T-helper 1 cell (primary cell): ENCODE results near the gene MEG3.
"Not testable (repeated sequence)": the region's sequence is repeated elsewhere in the genome, so short reads cannot be mapped to it uniquely, and the experiment has no call there.

ENCODE experiments used
- DNase-seq, 5 donors: peaks; one replicate each; pipeline ENCODE4 v3.0.0-alpha.2; 2012 to 2020

Gene MEG3

GRCh38 chr14:100789460-100790417 lies 36.2 kb upstream of the MEG3 start:
- DNase-seq: no peak

GRCh38 chr14:100790502-100791347 lies 35.2 kb upstream of the MEG3 start:
- no peak for DNase-seq

GRCh38 chr14:100791348-100791735 lies 34.6 kb upstream of the MEG3 start:
- no peak for DNase-seq

- no peak for DNase-seq
Measured at GRCh38 chr14:100791995-100792394, 33.9 kb upstream of the MEG3 start.

DNA sequence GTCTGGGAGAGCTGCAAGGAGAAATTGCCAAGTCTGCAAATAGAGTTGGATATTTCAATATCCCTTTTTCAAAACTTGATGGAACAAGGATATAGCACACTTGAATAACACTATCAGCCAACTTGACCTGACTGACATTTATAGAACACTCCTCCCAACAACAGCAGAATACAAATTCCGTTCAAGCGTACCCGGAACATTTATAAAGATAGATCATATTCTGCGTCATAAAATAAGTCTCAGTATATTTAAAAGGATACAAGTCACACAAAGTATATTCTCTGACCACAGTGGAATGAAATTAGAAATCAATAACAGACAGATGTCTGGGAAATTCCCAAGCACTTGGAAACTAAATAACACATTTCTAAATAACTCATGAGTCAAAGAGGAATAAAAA lies 29.0 kb upstream of the MEG3 start:
- DNase-seq: no peak

DNA sequence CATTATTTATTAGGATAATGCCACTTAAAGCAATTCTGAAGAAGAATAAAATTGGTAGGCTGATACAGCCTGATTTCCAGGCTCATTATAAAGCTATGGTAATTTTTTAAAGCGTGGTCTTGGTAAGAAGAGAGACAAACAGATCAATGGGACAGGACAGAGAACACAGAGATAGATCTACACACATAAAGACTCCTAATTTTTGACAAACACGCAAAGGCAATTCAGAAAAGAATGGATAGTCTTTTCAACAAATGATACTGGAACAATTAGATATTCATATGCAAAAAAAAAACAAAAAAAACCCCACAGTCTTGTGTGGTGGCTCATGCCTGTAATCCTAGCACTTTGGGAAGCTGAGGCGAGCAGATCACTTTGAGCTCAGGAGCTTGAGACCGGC lies 25.9 kb upstream of the MEG3 start:
- DNase-seq: no peak

- not testable (repeated sequence) for DNase-seq
Measured at GRCh38 chr14:100801433-100801832, 24.5 kb upstream of the MEG3 start.

GRCh38 chr14:100802179-100802578 lies 23.7 kb upstream of the MEG3 start:
- no peak for DNase-seq

GRCh38 chr14:100802766-100803165 lies 23.2 kb upstream of the MEG3 start:
- no peak for DNase-seq

DNA sequence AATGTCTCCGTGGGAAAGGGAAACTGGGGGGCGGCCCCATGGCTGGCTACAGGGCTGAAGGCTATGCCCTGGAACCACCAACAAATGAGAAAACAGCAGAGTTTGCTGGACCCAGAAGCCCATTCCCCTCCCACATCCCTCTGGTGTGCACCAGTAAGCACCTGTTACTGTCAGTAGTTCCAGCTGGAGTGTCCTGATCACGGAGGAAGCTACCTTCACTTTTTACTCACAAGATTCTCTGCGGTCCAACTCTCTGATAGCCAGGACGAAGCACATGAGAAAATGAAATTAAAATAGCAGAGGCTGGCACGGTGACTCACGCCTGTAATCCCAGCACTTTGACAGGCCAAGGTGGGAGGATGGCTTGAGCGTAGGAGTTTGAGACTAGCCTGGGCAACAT lies 22.7 kb upstream of the MEG3 start:
- DNase-seq: no peak

DNA sequence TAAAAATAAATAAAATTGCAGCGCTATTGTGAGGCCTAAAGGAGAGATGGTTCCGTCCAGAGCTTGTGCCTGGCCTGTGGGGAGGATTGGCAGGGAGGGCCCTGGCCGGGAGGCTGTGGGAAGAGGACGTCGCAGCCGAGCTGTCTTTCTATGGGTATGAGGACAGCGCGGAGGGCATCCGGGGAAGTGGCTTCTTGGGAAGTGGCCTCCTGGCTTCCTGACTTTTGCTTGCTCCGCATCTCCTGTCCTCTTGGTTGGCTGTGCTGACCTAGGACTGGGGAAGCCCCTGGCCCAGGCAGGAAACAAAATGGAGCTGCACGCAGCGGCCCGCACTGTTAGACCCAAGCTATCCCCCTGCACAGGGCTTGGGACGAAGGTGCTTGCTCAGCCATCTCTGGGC lies 22.2 kb upstream of the MEG3 start:
- DNase-seq: no peak

GRCh38 chr14:100804138-100804537 lies 21.8 kb upstream of the MEG3 start:
- DNase-seq: no peak

DNA sequence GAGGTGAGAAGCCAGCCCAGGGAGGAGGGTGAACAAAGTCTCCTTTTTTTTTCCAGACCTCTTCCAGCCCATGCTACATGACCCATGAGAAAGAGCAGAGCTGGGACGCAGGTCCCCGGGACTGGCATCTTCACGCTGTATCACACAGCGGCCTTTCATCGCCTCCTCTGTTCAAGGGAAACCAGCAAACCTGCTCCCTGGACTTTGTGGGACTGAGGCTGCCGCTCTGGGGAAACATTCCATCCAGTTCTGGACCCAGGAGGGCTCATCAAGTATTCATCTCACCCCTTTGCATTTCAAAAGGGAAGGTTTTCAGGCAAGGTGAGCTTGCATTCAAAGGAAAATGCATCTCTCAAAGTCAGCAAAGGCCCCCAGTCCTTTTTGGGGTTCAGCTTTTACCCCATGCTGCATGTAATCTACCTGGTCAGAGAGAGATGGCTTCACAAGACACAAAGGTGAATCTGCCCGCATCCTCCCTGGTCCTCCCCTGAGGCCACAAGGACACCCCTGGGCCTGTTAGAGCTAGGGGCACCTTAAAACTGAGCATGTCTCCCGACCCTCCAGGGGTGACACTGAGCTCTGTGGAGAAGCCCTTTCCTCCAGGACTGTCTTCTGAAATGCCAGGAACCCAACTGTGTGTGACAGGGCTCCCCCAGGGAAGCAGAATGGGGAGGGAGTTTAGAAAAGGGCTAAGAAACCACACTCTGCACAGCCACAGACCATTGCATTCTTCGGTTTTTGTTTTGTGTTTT lies 21.2 kb upstream of the MEG3 start:
- no peak for DNase-seq

- no peak for DNase-seq
Measured at GRCh38 chr14:100806386-100806785, 19.5 kb upstream of the MEG3 start.

DNA sequence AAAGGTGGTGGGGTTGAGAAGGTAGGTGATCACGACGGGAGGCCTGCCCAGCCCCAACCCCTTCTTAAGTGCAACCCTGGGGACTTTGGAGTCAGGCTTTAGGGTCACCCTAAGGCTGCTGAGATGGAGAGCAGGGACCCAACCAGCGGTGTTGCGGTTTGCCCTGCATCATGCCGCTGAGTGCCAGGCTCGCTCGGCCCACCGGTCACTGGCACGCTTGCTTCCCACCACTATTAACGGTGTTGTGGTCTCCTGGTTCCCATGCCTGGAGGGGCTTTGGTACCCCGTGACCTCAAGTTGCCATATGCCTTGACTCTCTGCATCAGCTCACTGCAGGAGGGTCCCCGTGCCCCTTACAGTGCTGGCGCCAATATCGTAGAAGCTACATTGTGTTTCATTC lies 18.4 kb upstream of the MEG3 start:
- no peak for DNase-seq

- no peak for DNase-seq
Measured at GRCh38 chr14:100807979-100808734, 17.8 kb upstream of the MEG3 start.

- DNase-seq: no peak
Measured at GRCh38 chr14:100810435-100810834, 15.5 kb upstream of the MEG3 start.

DNA sequence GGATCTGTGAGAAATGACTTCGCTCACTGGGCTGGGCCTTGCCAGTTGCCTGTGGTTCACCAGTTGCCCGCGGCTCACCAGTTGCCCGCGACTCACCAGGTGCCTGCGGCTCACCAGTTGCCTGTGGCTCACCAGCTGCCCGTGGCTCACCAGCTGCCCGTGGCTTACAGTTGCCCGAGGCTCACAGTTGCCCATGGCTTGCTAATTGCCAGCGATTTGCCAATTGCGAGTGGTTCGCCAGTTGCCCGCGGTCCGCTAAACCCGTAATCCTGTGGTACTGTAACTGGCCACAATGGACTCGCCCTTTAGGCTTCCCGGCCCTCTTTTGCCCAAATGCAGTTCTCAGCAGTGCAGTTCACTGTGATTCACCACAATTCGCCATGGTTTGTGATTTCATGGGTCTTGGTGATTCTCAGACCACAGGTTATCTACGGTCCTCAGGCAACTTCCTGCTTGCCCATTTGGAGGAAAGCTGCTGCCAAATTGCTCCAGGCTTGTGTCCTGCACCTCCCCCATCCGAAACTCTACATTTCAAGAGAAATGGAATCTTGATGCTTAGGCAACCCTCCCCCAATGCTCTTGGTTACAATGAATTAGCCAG lies 15.0 kb upstream of the MEG3 start:
- DNase-seq: no peak

- no peak for DNase-seq
Measured at GRCh38 chr14:100813291-100813690, 12.6 kb upstream of the MEG3 start.

DNA sequence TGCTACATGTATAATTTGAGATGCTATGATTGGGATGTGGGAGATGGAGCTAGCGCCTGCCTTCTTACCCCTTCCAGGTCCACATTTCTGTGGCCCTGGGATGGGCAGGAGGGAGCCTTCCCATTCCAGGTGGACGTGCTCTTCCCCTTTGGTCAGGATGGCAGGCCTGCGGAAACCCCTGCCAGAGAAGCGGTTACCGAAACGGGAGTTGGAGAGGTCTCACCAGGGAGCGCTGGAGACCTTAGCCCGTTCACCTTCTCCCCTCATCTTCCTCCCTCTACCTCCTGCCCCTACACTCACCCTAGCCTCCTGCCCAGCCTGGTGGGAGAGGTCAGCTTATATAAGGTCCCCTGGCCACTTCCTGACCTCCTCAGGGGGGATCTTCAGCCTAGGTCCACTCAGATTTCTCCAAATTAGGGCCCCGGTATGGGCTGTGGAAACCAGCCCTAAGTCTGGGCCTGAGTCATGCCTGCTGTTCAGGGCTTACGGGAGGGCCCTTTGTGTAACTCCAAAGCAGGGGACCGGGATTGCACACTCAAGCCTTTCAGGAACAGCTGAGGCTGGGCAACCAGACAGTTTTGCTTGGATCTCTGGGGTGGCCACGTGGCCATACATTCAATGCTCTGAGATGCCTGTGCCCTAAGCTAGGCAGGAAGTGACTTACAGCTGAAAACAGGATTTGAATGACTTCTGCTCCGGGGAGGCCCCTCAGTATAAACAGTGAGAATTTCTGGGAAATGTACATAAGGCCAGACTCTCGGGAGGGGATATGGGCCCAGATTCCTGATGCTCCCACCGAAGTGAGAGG lies 10.2 kb upstream of the MEG3 start:
- DNase-seq: no peak
